ES-I3 (cell line): ENCODE results near the gene GNG7.
"Not testable (repeated sequence)": the region's sequence is repeated elsewhere in the genome, so short reads cannot be mapped to it uniquely, and the experiment has no call there.

Source experiments
- H3K36me3 ChIP-seq: 2 replicates; pipeline ENCODE4 v1.6.1; 2013; ENCODE audit warnings: mild to moderate bottlenecking, low read length, control low read depth, moderate library complexity; ENCODE audit not compliant: insufficient read depth
- H3K4me1 ChIP-seq: 2 replicates; pipeline ENCODE4 v1.6.1; 2013; ENCODE audit warnings: mild to moderate bottlenecking, control low read depth, low read length; ENCODE audit not compliant: insufficient read depth
- H3K9ac ChIP-seq: 2 replicates; pipeline ENCODE4 v1.6.1; 2013; ENCODE audit warnings: low read depth, mild to moderate bottlenecking, low read length, moderate library complexity
- H3K9me3 ChIP-seq: 2 replicates; pipeline ENCODE4 v1.6.1; 2013; ENCODE audit warnings: mild to moderate bottlenecking, low read length, moderate library complexity; ENCODE audit not compliant: control insufficient read depth, insufficient read depth

Gene GNG7

GRCh38 chr19:2477141-2477710 is 225.3 kb downstream of the GNG7 start:
- Histone ChIP-seq H3K4me1 (no peaks in the 10 kb centered on the region), H3K9me3 (no peaks in the 10 kb centered on the region), H3K9ac (peak overlapping the region; percentile 89), H3K36me3 (no peaks in the 10 kb centered on the region)

DNA sequence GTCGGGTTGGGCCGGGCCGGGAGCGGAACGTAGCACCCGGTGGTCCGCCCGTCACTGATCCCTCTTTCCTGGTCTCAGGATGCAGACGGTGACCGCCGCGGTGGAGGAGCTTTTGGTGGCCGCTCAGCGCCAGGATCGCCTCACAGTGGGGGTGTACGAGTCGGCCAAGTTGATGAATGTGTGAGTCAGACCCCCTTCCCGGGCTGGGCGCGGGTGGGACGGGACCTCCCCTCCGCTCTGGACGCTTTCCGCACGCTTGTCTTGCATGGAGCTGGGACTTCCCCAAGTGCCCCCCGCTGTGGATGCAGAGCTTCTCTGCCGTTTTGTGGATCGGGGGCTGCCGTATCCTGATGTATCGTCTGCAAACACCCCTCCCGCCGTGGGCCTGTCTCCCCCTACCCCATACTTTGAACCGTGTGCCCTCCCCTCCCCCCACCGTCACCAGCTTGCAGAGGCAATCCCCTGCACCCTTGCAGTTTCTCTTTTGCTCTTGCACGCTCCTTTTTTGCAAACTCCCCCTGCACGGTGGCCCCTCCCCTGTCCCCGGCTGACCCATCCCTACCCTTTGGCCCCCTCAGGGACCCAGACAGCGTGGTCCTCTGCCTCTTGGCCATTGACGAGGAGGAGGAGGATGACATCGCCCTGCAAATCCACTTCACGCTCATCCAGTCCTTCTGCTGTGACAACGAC is 225.9 kb downstream of the GNG7 start:
- peak overlapping the region; percentile 89 for H3K9ac ChIP-seq
- no peaks in the 10 kb centered on the region for H3K4me1 ChIP-seq
- H3K9me3 ChIP-seq, result no peaks in the 10 kb centered on the region
- H3K36me3 ChIP-seq, result no peaks in the 10 kb centered on the region

- Histone ChIP-seq H3K4me1 (no peaks in the 10 kb centered on the region), H3K36me3 (no peaks in the 10 kb centered on the region), H3K9me3 (no peaks in the 10 kb centered on the region), H3K9ac (peak within 1 kb of the TSS; percentile 89)
Measured at GRCh38 chr19:2475702-2476450, 226.6 kb downstream of the GNG7 start, which contains the start of gene GADD45B. GADD45B (plus strand) TSS chr19:2476127; CDS start chr19:2476359, 232 bp downstream.

GRCh38 chr19:2475018-2475701 is 227.3 kb downstream of the GNG7 start:
- Histone ChIP-seq H3K4me1 (no peaks in the 10 kb centered on the region), H3K36me3 (no peaks in the 10 kb centered on the region), H3K9ac (peak overlapping the region; percentile 49; the same call in 1 of the 2 replicates), H3K9me3 (no peaks in the 10 kb centered on the region)

- Histone ChIP-seq H3K4me1 (no peaks in the 10 kb centered on the region), H3K36me3 (no peaks in the 10 kb centered on the region), H3K9ac (peak overlapping the region; percentile 49; the same call in 1 of the 2 replicates), H3K9me3 (no peaks in the 10 kb centered on the region)
Measured at GRCh38 chr19:2474232-2475017, 228.1 kb downstream of the GNG7 start.

DNA sequence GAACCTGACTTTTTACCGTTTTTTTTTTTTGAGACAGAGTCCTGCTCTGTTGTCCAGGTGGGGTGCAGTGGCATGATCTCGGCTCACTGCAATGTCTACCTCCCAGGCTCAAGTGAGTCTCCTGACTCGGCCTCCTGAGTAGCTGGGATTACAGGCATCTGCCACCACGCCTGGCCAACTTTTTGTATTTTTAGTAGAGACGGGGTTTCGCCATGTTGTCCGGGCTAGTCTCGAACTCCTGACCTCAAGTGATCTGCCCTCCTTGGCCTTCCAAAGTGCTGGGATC is 232.6 kb downstream of the GNG7 start:
- H3K4me1 ChIP-seq, H3K9me3 ChIP-seq, H3K9ac ChIP-seq, H3K36me3 ChIP-seq: not testable (repeated sequence)

GRCh38 chr19:2469102-2469914 is 233.2 kb downstream of the GNG7 start:
- Histone ChIP-seq H3K4me1 (peaks cover 4% of the 10 kb centered on the region), H3K36me3 (no peaks in the 10 kb centered on the region), H3K9me3 (no peaks in the 10 kb centered on the region), H3K9ac (no peak overlapping the region)

DNA sequence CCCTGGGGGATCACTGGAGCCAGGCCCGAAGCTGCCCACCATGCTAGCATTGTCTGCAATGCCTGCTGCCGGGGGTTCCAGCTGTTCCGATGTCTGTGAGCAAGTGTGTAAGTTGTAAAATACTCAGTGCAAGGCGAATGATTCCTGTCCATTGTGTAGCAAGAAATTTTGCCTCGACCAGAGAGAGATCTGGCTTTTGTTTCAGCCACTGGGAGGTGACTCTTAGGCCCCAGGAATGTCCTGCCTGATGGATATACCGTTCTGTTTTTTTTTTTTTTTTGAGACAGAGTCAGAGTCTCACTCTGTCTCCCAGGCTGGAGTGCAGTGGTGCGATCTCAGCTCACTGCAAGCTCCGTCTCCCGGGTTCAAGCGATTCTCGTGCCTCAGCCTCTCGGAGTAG is 233.9 kb downstream of the GNG7 start:
- Histone ChIP-seq H3K9me3 (no peaks in the 10 kb centered on the region), H3K36me3 (no peaks in the 10 kb centered on the region), H3K9ac (no peak overlapping the region), H3K4me1 (peaks cover 4% of the 10 kb centered on the region)

DNA sequence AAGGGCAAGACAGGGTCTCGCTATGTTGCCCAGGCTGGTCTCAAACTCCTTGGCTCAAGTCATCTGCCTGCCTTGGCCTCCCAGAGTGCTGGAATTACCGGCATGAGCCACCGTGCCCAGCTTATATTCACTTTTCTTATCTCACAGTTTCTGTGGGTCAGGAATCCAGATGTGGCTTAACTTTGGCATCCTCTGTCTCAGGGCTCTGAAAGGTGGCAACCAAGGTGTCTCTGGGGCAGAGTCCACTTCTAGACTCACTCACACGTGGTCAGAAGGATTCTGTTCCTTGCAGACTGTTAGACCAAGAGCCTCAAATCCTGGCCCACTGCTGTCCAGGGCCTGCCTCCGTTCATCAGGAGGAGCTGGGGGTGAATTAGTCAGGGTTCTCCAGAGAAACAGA is 238.1 kb downstream of the GNG7 start:
- Histone ChIP-seq H3K9me3 (no peaks in the 10 kb centered on the region), H3K36me3 (no peaks in the 10 kb centered on the region), H3K4me1 (peaks cover 4% of the 10 kb centered on the region), H3K9ac (no peak overlapping the region)

- not testable (repeated sequence) for H3K9me3 ChIP-seq, H3K36me3 ChIP-seq, H3K9ac ChIP-seq, H3K4me1 ChIP-seq
Measured at GRCh38 chr19:2463694-2464093, 238.8 kb downstream of the GNG7 start.

DNA sequence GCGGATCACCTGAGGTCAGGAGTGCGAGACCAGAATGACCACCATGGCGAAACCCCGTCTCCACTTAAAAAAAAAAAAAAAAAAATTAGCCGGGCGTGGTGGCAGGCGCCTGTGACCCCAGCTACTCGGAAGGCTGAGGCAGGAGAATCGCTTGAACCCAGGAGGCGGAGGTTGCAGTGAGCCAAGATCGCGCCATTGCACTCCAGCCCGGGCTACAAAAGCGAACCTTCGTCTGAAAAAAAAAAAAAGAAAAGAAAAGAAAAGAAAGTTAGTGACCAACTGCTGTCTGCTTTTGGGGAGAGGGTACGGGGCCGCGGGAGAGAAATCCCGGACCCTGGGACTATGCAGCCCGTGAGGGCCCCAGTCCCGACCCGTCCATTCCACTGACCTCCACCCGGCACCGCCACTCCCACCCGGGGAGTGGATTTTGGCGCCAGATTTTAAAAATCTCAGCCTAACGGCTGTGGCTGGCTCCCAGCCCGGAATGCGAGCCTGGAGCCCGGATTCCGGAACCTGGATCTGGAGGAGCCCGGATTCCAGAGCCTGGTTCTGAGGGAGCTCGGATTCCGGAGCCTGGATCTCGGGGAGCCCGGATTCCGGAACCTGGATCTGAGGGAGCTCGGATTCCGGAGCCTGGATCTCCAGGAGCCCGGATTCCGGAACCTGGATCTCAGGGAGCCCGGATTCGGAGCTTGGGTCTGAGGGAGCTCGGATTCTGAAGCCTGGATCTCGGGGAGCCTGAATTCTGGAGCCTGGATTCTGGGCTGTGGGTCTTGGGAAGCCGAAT is 239.7 kb downstream of the GNG7 start:
- H3K9me3 ChIP-seq, result no peaks in the 10 kb centered on the region
- H3K9ac ChIP-seq, result peak overlapping the region; percentile 59; the same call in 1 of the 2 replicates
- H3K4me1 ChIP-seq, result no peaks in the 10 kb centered on the region

GRCh38 chr19:2461751-2462634 is 240.5 kb downstream of the GNG7 start:
- Histone ChIP-seq H3K36me3 (no peaks in the 10 kb centered on the region), H3K4me1 (no peaks in the 10 kb centered on the region), H3K9me3 (no peaks in the 10 kb centered on the region), H3K9ac (peak overlapping the region; percentile 59; the same call in 1 of the 2 replicates)

More for the DNA sequence above, 239.7 kb downstream of the GNG7 start:
- H3K36me3 ChIP-seq, result no peaks in the 10 kb centered on the region
